Ectodermal cell (in vitro differentiated cells): Measurements from ENCODE around the gene RNU5B-1.

ENCODE experiments used
- H3K27ac ChIP-seq: 2 replicates; pipeline ENCODE4 v1.7.0; 2013; ENCODE audit warnings: mild to moderate bottlenecking, low read depth, low read length; ENCODE audit not compliant: insufficient read depth, poor library complexity, severe bottlenecking
- H3K27me3 ChIP-seq: 2 replicates; pipeline ENCODE4 v1.7.0; 2013; ENCODE audit warnings: mild to moderate bottlenecking, low read length; ENCODE audit not compliant: insufficient read depth, control insufficient read depth, poor library complexity, severe bottlenecking
- H3K36me3 ChIP-seq: one replicate; pipeline ENCODE4 v1.7.0; 2013; ENCODE audit warnings: low read length; ENCODE audit not compliant: control insufficient read depth, insufficient read depth
- H3K4me1 ChIP-seq: one replicate; pipeline ENCODE4 v1.7.0; 2013; ENCODE audit warnings: low read length; ENCODE audit not compliant: control insufficient read depth, insufficient read depth
- H3K4me3 ChIP-seq: 2 replicates; pipeline ENCODE4 v1.7.0; 2013; ENCODE audit warnings: low read depth, low read length, control low read depth; ENCODE audit not compliant: insufficient read depth
- H3K9me3 ChIP-seq: 2 replicates; pipeline ENCODE4 v1.7.0; 2013; ENCODE audit warnings: mild to moderate bottlenecking, low read length, moderate library complexity; ENCODE audit not compliant: control insufficient read depth
- WGBS, 2 experiments: methylation state at CpG; one replicate each; pipeline ENCODE4 v1.1.7; 2013; ENCODE audit warnings: missing lambda C conversion rate in 2 of 2; 5-methylcytosine and 5-hydroxymethylcytosine counted together

RNU5B-1 gene

GRCh38 chr15:65287520-65287855, 17.0 kb upstream of the RNU5B-1 start:
- Histone ChIP-seq H3K27ac (no peak overlapping the region), H3K4me1 (peaks cover 12% of the 10 kb centered on the region), H3K4me3 (no peak overlapping the region), H3K9me3 (no peaks in the 10 kb centered on the region), H3K27me3 (no peaks in the 10 kb centered on the region), H3K36me3 (no peaks in the 10 kb centered on the region)
- WGBS, 2 experiments, result 89 to 92% methylated on average over 3 of the region's 3 CpGs

DNA sequence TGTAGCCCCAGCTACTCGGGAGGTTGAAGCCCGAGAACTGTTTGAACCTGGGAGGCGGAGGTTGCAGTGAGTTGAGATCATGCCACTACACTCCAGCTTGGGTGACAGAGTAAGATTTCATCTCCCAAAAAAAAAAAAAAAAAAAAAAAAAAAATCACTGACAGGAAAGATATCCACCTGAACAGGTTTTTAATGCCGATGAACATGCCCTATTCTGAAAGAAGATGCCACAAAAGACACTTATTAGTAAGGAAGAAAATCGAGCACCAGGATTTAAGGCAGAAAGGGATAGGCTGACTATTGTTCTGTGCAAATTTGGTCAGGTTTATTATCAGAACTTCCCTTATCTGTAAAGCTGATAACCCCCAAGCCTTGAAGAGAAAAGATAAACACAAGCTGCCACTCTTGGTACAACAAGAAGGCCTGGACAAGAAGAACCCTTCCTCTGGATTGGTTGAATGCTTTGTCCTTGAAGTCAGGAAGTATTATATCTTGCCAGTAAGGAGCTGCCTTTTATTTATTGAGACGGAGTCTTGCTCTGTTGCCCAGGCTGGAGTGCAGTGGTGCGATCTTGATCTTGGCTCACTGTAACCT, 15.1 kb upstream of the RNU5B-1 start:
- Histone ChIP-seq H3K9me3 (no peaks in the 10 kb centered on the region), H3K4me3 (no peak overlapping the region), H3K4me1 (peaks cover 12% of the 10 kb centered on the region), H3K36me3 (no peaks in the 10 kb centered on the region), H3K27ac (no peak overlapping the region), H3K27me3 (no peaks in the 10 kb centered on the region)
- 95 to 96% methylated on average over 7 of the region's 7 CpGs for WGBS, 2 experiments

DNA sequence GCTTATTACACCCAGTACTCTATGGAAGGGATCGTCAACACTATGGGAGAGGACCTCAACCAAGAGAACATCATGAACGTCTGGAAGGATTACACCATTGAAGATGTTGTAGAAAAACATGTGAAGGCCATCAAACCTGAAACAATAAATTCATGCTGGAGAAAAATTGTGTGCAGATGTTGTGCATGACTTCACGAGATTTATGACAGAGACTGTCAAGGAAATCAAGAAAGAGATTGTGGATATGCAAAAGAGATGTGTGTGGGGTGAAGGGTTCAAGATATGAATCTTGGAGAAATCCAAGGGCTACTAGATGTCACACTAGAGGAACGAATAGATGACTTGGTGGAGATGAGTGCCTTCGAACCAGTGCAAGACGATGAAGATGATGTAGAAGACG, 14.2 kb upstream of the RNU5B-1 start:
- WGBS, 2 experiments, result 96% methylated on average over 7 of the region's 7 CpGs
- peaks cover 9% of the 10 kb centered on the region for H3K4me1 ChIP-seq
- no peaks in the 10 kb centered on the region for H3K36me3 ChIP-seq
- H3K27me3 ChIP-seq, result no peaks in the 10 kb centered on the region
- no peaks in the 10 kb centered on the region for H3K9me3 ChIP-seq
- no peak overlapping the region for H3K27ac ChIP-seq
- no peak overlapping the region for H3K4me3 ChIP-seq

DNA sequence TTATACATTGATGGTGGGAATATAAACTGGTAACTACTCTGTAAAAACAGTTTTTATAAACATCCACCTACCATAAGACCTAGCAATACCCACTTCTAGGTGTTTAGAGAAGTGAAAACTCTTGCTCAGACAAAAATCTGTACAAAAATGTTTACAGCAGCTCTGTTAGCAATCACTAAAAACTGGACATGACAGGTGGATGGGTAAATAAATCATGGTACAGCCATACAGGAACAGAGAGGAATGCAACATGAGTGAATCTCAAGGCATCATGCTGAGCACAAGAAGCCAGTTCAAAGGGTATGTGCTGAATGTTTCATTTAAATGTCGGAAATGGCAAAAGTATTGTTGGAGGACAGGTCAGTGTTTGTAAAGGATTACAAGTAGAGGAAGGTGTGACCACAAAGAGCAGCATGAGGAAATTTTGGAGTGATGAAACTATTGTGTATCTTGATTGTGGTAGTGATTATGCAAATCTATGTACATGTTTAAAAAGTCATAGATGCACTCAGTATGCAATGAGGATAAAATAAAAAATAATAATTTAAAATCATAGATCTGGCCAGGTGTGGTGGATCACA, 11.4 kb upstream of the RNU5B-1 start:
- Histone ChIP-seq H3K4me1 (no peaks in the 10 kb centered on the region), H3K27me3 (no peaks in the 10 kb centered on the region), H3K27ac (no peak overlapping the region), H3K9me3 (no peaks in the 10 kb centered on the region), H3K36me3 (no peaks in the 10 kb centered on the region), H3K4me3 (no peak overlapping the region)
- 85 to 86% methylated on average over 1 of the region's 1 CpG for WGBS, 2 experiments

GRCh38 chr15:65298731-65299130, 5.7 kb upstream of the RNU5B-1 start:
- WGBS, 2 experiments, result 92 to 94% methylated on average over 11 of the region's 11 CpGs

DNA sequence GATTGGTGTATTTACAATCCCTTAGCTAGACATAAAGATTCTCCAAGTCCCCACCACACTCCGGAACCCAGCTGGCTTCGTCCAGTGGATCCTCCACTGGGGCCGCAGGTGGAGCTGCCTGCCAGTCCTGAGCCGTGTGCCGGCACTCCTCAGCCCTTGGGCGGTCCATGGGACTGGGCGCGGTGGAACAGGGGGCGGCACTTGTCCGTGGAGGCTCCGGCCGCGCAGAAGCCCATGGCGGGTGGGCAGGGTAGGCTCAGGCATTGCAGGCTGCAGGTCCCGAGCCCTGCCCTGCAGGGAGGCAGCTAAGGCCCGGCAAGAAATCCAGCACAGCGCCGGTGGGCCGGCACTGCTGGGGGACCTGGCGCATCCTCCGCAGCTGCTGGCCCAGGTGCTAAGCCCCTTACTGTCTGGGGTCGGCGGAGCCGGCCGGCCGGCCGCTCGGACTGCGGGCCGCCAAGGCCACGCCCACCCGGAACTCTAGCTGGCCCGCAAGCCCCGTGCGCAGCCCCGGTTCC, 3.5 kb upstream of the RNU5B-1 start:
- H3K4me1 ChIP-seq, result no peaks in the 10 kb centered on the region
- H3K4me3 ChIP-seq, result no peak overlapping the region
- no peaks in the 10 kb centered on the region for H3K9me3 ChIP-seq
- H3K36me3 ChIP-seq, result no peaks in the 10 kb centered on the region
- H3K27me3 ChIP-seq, result no peaks in the 10 kb centered on the region
- H3K27ac ChIP-seq, result no peak overlapping the region
- 91 to 95% methylated on average over 36 of the region's 36 CpGs for WGBS, 2 experiments

More at GRCh38 chr15:65298731-65299130, 5.7 kb upstream of the RNU5B-1 start:
- H3K36me3 ChIP-seq, result no peaks in the 10 kb centered on the region
- H3K9me3 ChIP-seq, result no peaks in the 10 kb centered on the region
- H3K27me3 ChIP-seq, result no peaks in the 10 kb centered on the region
- H3K27ac ChIP-seq, result no peak overlapping the region
- no peak overlapping the region for H3K4me3 ChIP-seq
- H3K4me1 ChIP-seq, result no peaks in the 10 kb centered on the region

DNA sequence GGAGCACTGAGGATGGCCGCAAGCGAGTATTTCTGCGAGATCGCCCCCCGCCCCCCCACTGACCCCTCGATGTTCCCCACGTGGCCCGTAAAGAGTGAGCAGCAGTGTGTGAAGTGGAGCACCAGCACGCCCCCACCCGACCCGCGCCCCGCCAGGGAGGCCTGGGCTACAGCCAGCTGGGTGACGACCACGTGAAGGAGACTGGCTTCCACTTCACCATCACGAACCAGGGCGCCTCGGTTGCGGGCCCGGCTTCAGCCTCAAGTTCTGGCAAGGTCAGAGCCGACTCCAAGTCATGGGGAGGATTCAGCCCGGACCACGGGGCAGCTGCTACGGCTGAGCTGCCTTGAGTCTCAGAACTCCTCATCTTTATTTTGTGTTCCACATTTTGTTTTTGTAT, 2.4 kb upstream of the RNU5B-1 start:
- H3K9me3 ChIP-seq, result no peaks in the 10 kb centered on the region
- H3K4me1 ChIP-seq, result no peaks in the 10 kb centered on the region
- H3K27me3 ChIP-seq, result no peaks in the 10 kb centered on the region
- no peaks in the 10 kb centered on the region for H3K36me3 ChIP-seq
- WGBS, 2 experiments, result 88 to 92% methylated on average over 24 of the region's 24 CpGs
- H3K4me3 ChIP-seq, result no peak overlapping the region
- H3K27ac ChIP-seq, result no peak overlapping the region

GRCh38 chr15:65303687-65304380, 643 bp upstream of the RNU5B-1 start:
- no peaks in the 10 kb centered on the region for H3K27me3 ChIP-seq
- peak overlapping the region; percentile 28 for H3K4me3 ChIP-seq
- H3K27ac ChIP-seq, result peak overlapping the region; percentile 100
- H3K9me3 ChIP-seq, result no peaks in the 10 kb centered on the region
- no peaks in the 10 kb centered on the region for H3K36me3 ChIP-seq
- no peaks in the 10 kb centered on the region for H3K4me1 ChIP-seq
- 21 to 23% methylated on average over 24 of the region's 24 CpGs for WGBS, 2 experiments

GRCh38 chr15:65305150-65305758, 777 bp downstream of the RNU5B-1 start:
- no peaks in the 10 kb centered on the region for H3K36me3 ChIP-seq
- peak overlapping the region; percentile 100 for H3K27ac ChIP-seq
- peaks cover 9% of the 10 kb centered on the region for H3K4me1 ChIP-seq
- no peak overlapping the region for H3K4me3 ChIP-seq
- no peaks in the 10 kb centered on the region for H3K27me3 ChIP-seq
- no peaks in the 10 kb centered on the region for H3K9me3 ChIP-seq
- 72 to 74% methylated on average over 14 of the region's 14 CpGs for WGBS, 2 experiments

DNA sequence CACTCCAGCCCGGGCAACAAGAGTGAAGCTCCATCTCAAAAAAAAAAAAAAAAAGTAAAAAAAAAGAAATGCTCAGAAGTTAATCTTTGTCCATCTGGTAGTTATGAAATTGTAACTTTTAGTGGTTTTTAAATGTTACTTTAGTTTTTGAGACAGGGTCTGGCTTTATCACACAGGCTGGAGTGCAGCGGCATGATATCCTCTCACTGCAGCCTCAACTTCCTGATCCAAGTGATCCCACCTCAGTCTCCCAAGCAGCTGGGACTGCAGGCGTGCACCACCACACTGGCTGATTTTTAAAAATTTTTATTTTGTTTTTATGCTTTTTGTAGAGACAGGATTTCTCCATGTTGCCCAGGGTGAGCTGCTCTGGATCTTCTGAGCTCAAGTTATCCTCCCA, 1.3 kb downstream of the RNU5B-1 start:
- Histone ChIP-seq H3K4me1 (peaks cover 13% of the 10 kb centered on the region), H3K27ac (no peak overlapping the region), H3K36me3 (no peaks in the 10 kb centered on the region), H3K27me3 (no peaks in the 10 kb centered on the region), H3K4me3 (no peak overlapping the region), H3K9me3 (no peaks in the 10 kb centered on the region)
- 92 to 98% methylated on average over 3 of the region's 3 CpGs for WGBS, 2 experiments
